GM12878 (cell line): ENCODE measurements around the gene GBP6. TPM values are rescaled to one million over a fixed set of nuclear protein-coding genes. Genes with fewer than 3 reads are reported as not detected.
A peak's percentile ranks its signal among the peaks of the same experiment; 100 is the strongest.

Experiments used
- ATAC-seq: fragments of 200-7000 bp; cut with Tn5 transposase; 3 replicates; pipeline ENCODE4 v1.9.1; 2020; ENCODE audit warnings: mild to moderate bottlenecking, moderate library complexity
- BruUV-seq: library from RNA; stranded (reverse); fragments of 400-500 nt; replicated peaks from 2 replicates; lab custom pipeline; 2021; lab: Mats Ljungman, UMichigan
- CTCF ChIA-PET: fragments of 300-600 bp; sonication (Branson Sonifier 250); formaldehyde crosslinking; extraction: SDS; loops from one replicate; lab custom pipeline; 2021; ENCODE audit warnings: inconsistent platforms; lab: Yijun Ruan, JAX
- POLR2A ChIA-PET: fragments of 350-600 bp; formaldehyde crosslinking; extraction: SDS; loops from one replicate; lab custom pipeline; 2021; ENCODE audit warnings: inconsistent platforms; lab: Charles Lee
- RAD21 ChIA-PET: fragments of 300-600 bp; sonication (Branson Sonifier 250); formaldehyde crosslinking; loops from one replicate; lab custom pipeline; 2023; ENCODE audit warnings: antibody characterized with exemption; ENCODE audit not compliant: unreplicated experiment; lab: Charles Lee
- SMC1A ChIA-PET: fragments of 300-600 bp; sonication (Branson Sonifier 250); formaldehyde crosslinking; loops from one replicate; lab custom pipeline; 2023; ENCODE audit not compliant: unreplicated experiment, uncharacterized antibody; lab: Charles Lee
- DNase-seq: peaks from one replicate; pipeline ENCODE4 v3.0.0-alpha.2; 2011; ENCODE audit warnings: low read depth, low spot score
- FAIRE-seq: peaks from 3 replicates; lab custom pipeline; 2011; peaks lifted over from hg19 to GRCh38; lab: Jason Lieb, UNC
- H2AFZ ChIP-seq: 2 replicates; pipeline ENCODE4 v1.6.0; 2011; ENCODE audit warnings: low read depth, low read length, control low read depth; ENCODE audit not compliant: control insufficient read depth
- H3K27ac ChIP-seq: 2 replicates; pipeline ENCODE4 v1.5.1; 2011; ENCODE audit warnings: control low read depth; ENCODE audit not compliant: control insufficient read depth, insufficient read depth
- H3K27me3 ChIP-seq, 2 experiments: replicated peaks in 1 of 2; 2 replicates each; pipeline versions ENCODE4 v1.6.0 to v1.6.1; 2011; ENCODE audit warnings: low read length in 1 of 2; ENCODE audit not compliant: control insufficient read depth in 2 of 2, insufficient read depth in 2 of 2
- H3K36me3 ChIP-seq, 2 experiments: 2 replicates each; pipeline ENCODE4 v1.5.1; 2011; ENCODE audit warnings: low read length in 1 of 2; ENCODE audit not compliant: control insufficient read depth in 2 of 2, insufficient read depth in 2 of 2
- H3K4me1 ChIP-seq: 2 replicates; pipeline ENCODE4 v1.6.1; 2011; ENCODE audit warnings: mild to moderate bottlenecking, low read length, moderate library complexity, mixed read lengths; ENCODE audit not compliant: control insufficient read depth, insufficient read depth
- H3K4me2 ChIP-seq: 2 replicates; pipeline ENCODE4 v1.6.0; 2011; ENCODE audit warnings: control low read depth; ENCODE audit not compliant: control insufficient read depth, insufficient read depth
- H3K4me3 ChIP-seq: fragments of 200-600 bp; sonication (generic); 2 replicates; pipeline ENCODE4 v1.5.1; 2016
- H3K79me2 ChIP-seq: 2 replicates; pipeline ENCODE4 v1.6.0; 2011; ENCODE audit warnings: low read length; ENCODE audit not compliant: control insufficient read depth, insufficient read depth
- H3K9ac ChIP-seq: 2 replicates; pipeline ENCODE4 v1.8.0; 2011; ENCODE audit warnings: low read length, control low read depth, mixed read lengths; ENCODE audit not compliant: control insufficient read depth, insufficient read depth
- H3K9me3 ChIP-seq: replicated peaks from 3 replicates; pipeline ENCODE4 v1.5.1; 2011; ENCODE audit warnings: mild to moderate bottlenecking, low read length; ENCODE audit not compliant: control insufficient read depth, insufficient read depth
- H4K20me1 ChIP-seq: 2 replicates; pipeline ENCODE4 v1.6.0; 2011; ENCODE audit not compliant: control insufficient read depth, insufficient read depth
- FOXK2 ChIP-seq: fragments of 450-650 bp; IDR thresholded peaks from 2 replicates; pipeline ENCODE4 v1.6.1; 2017; ENCODE audit warnings: mild to moderate bottlenecking, moderate library complexity
- HDGF ChIP-seq: fragments of 450-650 bp; IDR thresholded peaks from 2 replicates; pipeline ENCODE4 v1.6.1; 2016; ENCODE audit warnings: antibody characterized with exemption
- KAT2A ChIP-seq: conservative IDR thresholded peaks from 2 replicates; pipeline ENCODE4 v1.6.1; 2011; ENCODE audit warnings: low read depth, low read length; ENCODE audit not compliant: control insufficient read depth
- MTA2 ChIP-seq: fragments of 450-650 bp; IDR thresholded peaks from 2 replicates; pipeline ENCODE4 v1.6.1; 2016; ENCODE audit warnings: low read depth, mild to moderate bottlenecking, moderate library complexity
- NFXL1 ChIP-seq: fragments of 450-650 bp; IDR thresholded peaks from 2 replicates; pipeline ENCODE4 v1.6.1; 2017; ENCODE audit warnings: antibody characterized with exemption, mild to moderate bottlenecking, borderline replicate concordance
- REST ChIP-seq: IDR thresholded peaks from 2 replicates; pipeline ENCODE4 v1.6.1; 2012; ENCODE audit warnings: mild to moderate bottlenecking, low read depth, low read length
- STAT3 ChIP-seq: IDR thresholded peaks from 2 replicates; pipeline ENCODE4 v1.6.1; 2011; ENCODE audit warnings: low read depth, low read length, improper control_type of control experiment
- TBL1XR1 ChIP-seq: IDR thresholded peaks from 2 replicates; pipeline ENCODE4 v1.6.1; 2012; ENCODE audit warnings: low read depth, low read length, improper control_type of control experiment
- WGBS: methylation state at CpG from one replicate; pipeline ENCODE4 v1.1.6; 2016; ENCODE audit warnings: low lambda C conversion rate; ENCODE audit not compliant: insufficient replicate concordance, insufficient coverage; ENCODE audit errors: missing lambda C conversion rate; 5-methylcytosine and 5-hydroxymethylcytosine counted together
- in situ Hi-C: fragments of 300-500 bp; cut with MboI; formaldehyde crosslinking; loops from 9 replicates; pipeline ENCODE4 v1.14.3; 2018; ENCODE audit warnings: mixed read lengths
- intact Hi-C: fragments of 100-400 bp; cut with micrococcal nuclease; formaldehyde crosslinking; loops from one replicate; pipeline ENCODE4 v1.14.2; 2022; ENCODE audit not compliant: unreplicated experiment
- polyA plus RNA-seq, 11 experiments: library from polyadenylated mRNA; depleted of rRNA in 4 of 11; unstranded in 6 of 11; stranded (reverse) in 5 of 11; fragments of >200 nt; fragmentation: Nextera tagmentation in 4 of 11; fragmentation: Illumina TruSeq in 1 of 11; extraction: Ambion mirVana in 4 of 11; extraction: Trizol in 1 of 11; gene quantifications; 1 replicate in 1 of 11; 2 replicates in 10 of 11; pipeline versions ENCODE4 v1.2.1 to v1.2.3, GENCODE V29; 2011 to 2016; ENCODE audit warnings: inconsistent platforms in 2 of 11, missing spikeins in 2 of 11, low read depth in 1 of 11
- total RNA-seq, 4 experiments: library from RNA; depleted of rRNA in 3 of 4; stranded (reverse); fragments of >200 nt in 3 of 4; fragmentation: Illumina TruSeq in 1 of 4; extraction: Trizol in 1 of 4; gene quantifications; 2 replicates each; pipeline versions ENCODE4 v1.2.1 to v1.2.3, GENCODE V29; 2013 to 2021
- TF ChIP-seq, protein P1 (sequence below): fragments of 450-650 bp; IDR thresholded peaks from 2 replicates; pipeline ENCODE4 v1.6.1; 2018; ENCODE audit warnings: borderline replicate concordance, mild to moderate bottlenecking; ENCODE audit not compliant: partially characterized antibody
- TF ChIP-seq, protein P2 (sequence below): IDR thresholded peaks from 2 replicates; pipeline ENCODE4 v1.6.1; 2011; ENCODE audit warnings: low read depth, low read length, improper control_type of control experiment, borderline replicate concordance
- TF ChIP-seq, protein P3 (sequence below): fragments of 450-650 bp; IDR thresholded peaks from 2 replicates; pipeline ENCODE4 v1.6.1; 2017; ENCODE audit warnings: mild to moderate bottlenecking, moderate library complexity

Gene GBP6
- total and polyA plus RNA-seq, 10 of the 15 experiments (the other 5 are each of a cell fraction or from before 2014, with no cell fraction given): 0.03 to 2.7 (median 0.05) TPM; not detected in 6

DNA sequence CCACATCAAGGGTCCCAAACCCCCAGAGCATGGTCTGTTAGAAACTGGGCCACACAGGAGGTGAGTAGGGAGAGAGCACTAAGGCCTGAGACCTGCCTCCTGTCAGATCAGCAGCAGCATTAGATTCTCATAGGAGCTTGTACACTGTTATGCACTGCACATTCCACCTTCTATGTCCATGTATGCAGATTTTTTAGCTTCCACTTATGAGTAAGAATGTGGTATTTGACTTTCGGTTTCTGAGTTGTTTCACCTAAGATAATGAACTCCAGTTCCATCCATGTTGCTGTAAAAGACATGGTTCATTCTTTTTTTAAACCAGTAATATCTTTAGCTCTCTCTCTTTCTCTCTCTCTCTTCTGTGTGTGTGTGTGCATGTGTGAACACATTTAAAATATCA lies 663 bp upstream of the GBP6 start:
- ChIA-PET CTCF (interaction anchor here (0.6 to 9.2 kb wide), 7 partner anchors 90 to 364 kb away, joined by 3 to 98 read pairs (median 3); partner anchors contain the start of gene GBP4), POLR2A (no interaction called here), SMC1A (interaction anchor here (1.0 to 2.8 kb wide), 7 partner anchors 12 to 170 kb away, joined by 3 to 8 read pairs (median 4); partner anchors contain the start of genes GBP4 and GBP5), RAD21 (interaction anchor here (1.2 to 2.0 kb wide), 2 partner anchors 277 to 322 kb away, joined by 3 to 6 read pairs (median 3); no protein-coding TSS in a partner anchor)
- peaks cover 12% of the 10 kb centered on the region for H3K4me1 ChIP-seq
- WGBS: 0% methylated on average over 1 of the region's 1 CpG
- no peaks in the 10 kb centered on the region for H3K36me3 ChIP-seq
- no peak overlapping the region for H2AFZ ChIP-seq
- H3K9me3 ChIP-seq: no peaks in the 10 kb centered on the region
- H3K4me3 ChIP-seq: no peak overlapping the region
- no peak overlapping the region for H3K9ac ChIP-seq
- H4K20me1 ChIP-seq: no peaks in the 10 kb centered on the region
- no peak overlapping the region for H3K27ac ChIP-seq
- BruUV-seq: no TSS peak
- in situ Hi-C loops (loop anchor here (5.0 kb wide), 1 partner anchor 366 kb away; no protein-coding TSS in a partner anchor), intact Hi-C loops (no loop called here)
- peak overlapping the region; percentile 34 for H3K4me2 ChIP-seq
- H3K27me3 ChIP-seq: no peaks in the 10 kb centered on the region
- peak; percentile 92 for FAIRE-seq
- peak; percentile 42 for DNase-seq
- peak; percentile 86 for ATAC-seq
- H3K79me2 ChIP-seq: no peaks in the 10 kb centered on the region
- TF ChIP-seq HDGF: no peak
- TF ChIP-seq REST: no peak
- no peak for TF ChIP-seq TBL1XR1
- TF ChIP-seq, protein P1, sequence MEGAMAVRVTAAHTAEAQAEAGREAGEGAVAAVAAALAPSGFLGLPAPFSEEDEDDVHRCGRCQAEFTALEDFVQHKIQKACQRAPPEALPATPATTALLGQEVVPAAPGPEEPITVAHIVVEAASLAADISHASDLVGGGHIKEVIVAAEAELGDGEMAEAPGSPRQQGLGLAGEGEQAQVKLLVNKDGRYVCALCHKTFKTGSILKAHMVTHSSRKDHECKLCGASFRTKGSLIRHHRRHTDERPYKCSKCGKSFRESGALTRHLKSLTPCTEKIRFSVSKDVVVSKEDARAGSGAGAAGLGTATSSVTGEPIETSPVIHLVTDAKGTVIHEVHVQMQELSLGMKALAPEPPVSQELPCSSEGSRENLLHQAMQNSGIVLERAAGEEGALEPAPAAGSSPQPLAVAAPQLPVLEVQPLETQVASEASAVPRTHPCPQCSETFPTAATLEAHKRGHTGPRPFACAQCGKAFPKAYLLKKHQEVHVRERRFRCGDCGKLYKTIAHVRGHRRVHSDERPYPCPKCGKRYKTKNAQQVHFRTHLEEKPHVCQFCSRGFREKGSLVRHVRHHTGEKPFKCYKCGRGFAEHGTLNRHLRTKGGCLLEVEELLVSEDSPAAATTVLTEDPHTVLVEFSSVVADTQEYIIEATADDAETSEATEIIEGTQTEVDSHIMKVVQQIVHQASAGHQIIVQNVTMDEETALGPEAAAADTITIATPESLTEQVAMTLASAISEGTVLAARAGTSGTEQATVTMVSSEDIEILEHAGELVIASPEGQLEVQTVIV: no peak
- TF ChIP-seq STAT3: no peak
- TF ChIP-seq, protein P2, sequence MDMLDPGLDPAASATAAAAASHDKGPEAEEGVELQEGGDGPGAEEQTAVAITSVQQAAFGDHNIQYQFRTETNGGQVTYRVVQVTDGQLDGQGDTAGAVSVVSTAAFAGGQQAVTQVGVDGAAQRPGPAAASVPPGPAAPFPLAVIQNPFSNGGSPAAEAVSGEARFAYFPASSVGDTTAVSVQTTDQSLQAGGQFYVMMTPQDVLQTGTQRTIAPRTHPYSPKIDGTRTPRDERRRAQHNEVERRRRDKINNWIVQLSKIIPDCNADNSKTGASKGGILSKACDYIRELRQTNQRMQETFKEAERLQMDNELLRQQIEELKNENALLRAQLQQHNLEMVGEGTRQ: no peak
- no peak for TF ChIP-seq FOXK2
- TF ChIP-seq MTA2: peak; percentile 62
- no peak for TF ChIP-seq NFXL1
- TF ChIP-seq, protein P3, sequence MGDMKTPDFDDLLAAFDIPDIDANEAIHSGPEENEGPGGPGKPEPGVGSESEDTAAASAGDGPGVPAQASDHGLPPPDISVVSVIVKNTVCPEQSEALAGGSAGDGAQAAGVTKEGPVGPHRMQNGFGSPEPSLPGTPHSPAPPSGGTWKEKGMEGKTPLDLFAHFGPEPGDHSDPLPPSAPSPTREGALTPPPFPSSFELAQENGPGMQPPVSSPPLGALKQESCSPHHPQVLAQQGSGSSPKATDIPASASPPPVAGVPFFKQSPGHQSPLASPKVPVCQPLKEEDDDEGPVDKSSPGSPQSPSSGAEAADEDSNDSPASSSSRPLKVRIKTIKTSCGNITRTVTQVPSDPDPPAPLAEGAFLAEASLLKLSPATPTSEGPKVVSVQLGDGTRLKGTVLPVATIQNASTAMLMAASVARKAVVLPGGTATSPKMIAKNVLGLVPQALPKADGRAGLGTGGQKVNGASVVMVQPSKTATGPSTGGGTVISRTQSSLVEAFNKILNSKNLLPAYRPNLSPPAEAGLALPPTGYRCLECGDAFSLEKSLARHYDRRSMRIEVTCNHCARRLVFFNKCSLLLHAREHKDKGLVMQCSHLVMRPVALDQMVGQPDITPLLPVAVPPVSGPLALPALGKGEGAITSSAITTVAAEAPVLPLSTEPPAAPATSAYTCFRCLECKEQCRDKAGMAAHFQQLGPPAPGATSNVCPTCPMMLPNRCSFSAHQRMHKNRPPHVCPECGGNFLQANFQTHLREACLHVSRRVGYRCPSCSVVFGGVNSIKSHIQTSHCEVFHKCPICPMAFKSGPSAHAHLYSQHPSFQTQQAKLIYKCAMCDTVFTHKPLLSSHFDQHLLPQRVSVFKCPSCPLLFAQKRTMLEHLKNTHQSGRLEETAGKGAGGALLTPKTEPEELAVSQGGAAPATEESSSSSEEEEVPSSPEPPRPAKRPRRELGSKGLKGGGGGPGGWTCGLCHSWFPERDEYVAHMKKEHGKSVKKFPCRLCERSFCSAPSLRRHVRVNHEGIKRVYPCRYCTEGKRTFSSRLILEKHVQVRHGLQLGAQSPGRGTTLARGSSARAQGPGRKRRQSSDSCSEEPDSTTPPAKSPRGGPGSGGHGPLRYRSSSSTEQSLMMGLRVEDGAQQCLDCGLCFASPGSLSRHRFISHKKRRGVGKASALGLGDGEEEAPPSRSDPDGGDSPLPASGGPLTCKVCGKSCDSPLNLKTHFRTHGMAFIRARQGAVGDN: no peak
- TF ChIP-seq KAT2A: no peak
